SK-N-SH (cell line): ENCODE data around the gene SPATC1L.

Experiments used
- CTCF ChIP-seq: fragments of 200-600 bp; sonication (generic); IDR thresholded peaks from 2 replicates; pipeline ENCODE4 v1.6.1; 2017; ENCODE audit warnings: antibody characterized with exemption, mild to moderate bottlenecking, moderate library complexity
- EZH2phosphoT487 ChIP-seq: fragments of 200-600 bp; sonication (generic); IDR thresholded peaks from 2 replicates; pipeline ENCODE4 v1.6.1; 2017; ENCODE audit warnings: low read depth, mixed run types, mild to moderate bottlenecking, antibody characterized with exemption, moderate library complexity, borderline replicate concordance
- SIN3A ChIP-seq: IDR thresholded peaks from 2 replicates; pipeline ENCODE4 v1.6.1; 2012; ENCODE audit warnings: low read depth, mild to moderate bottlenecking, low read length, moderate library complexity, borderline replicate concordance

GRCh38 chr21:46131588-46131837, 52.7 kb downstream of the SPATC1L start:
- TF ChIP-seq CTCF (no peak), EZH2phosphoT487 (no peak), SIN3A (no peak)
